HL-60 (cell line): Measurements from ENCODE around the gene WRAP73.

Experiments
- CTCF ChIP-seq: IDR thresholded peaks from one replicate; pipeline ENCODE4 v1.5.1; 2011; ENCODE audit warnings: low read length, control low read depth, inconsistent platforms; ENCODE audit not compliant: insufficient read depth
- REST ChIP-seq: IDR thresholded peaks from 2 replicates; pipeline ENCODE4 v1.6.1; 2012; ENCODE audit warnings: low read depth; ENCODE audit not compliant: insufficient replicate concordance

DNA sequence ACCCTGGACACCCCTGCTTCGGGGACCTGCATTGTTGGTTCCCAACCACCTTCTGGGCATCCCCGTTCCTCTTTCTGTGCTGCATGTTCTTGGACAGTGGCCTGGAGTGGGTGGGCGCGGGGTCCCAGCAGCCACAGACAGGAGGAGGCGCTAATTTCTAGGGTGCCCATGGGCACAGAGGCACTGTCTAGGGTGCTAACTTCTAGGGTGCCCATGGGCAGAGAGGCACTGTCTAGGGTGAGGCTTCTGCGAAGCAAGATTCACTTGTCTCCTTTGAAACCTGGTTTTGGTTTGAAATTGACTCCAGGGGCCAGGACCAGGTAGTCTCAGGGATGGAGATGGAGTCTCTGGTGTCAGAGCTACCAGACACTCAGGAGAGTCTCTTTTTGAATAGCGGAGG, 37.8 kb downstream of the WRAP73 start:
- no peak for TF ChIP-seq CTCF
- peak; percentile 40 for TF ChIP-seq REST
